ENCODE measurements around the gene ANKRD6.

The ANKRD6 gene

GRCh38 chr6:89475634-89476033, 42.7 kb downstream of the ANKRD6 start:
- DNase-seq = peak; percentile 12

GRCh38 chr6:89479897-89480296, 46.9 kb downstream of the ANKRD6 start:
- no peak for DNase-seq

- no peak for DNase-seq
These were observed 48.7 kb downstream of the ANKRD6 start for GRCh38 chr6:89481695-89482094.

GRCh38 chr6:89482126-89482525, 49.2 kb downstream of the ANKRD6 start:
- no peak for DNase-seq

GRCh38 chr6:89483111-89483720, 50.3 kb downstream of the ANKRD6 start:
- DNase-seq = peak; percentile 62

GRCh38 chr6:89485320-89485719, 52.4 kb downstream of the ANKRD6 start:
- no peak for DNase-seq

GRCh38 chr6:89487864-89488263, 54.9 kb downstream of the ANKRD6 start:
- DNase-seq = peak; percentile 83

GRCh38 chr6:89488438-89488837, 55.5 kb downstream of the ANKRD6 start:
- no peak for DNase-seq

- DNase-seq = peak; percentile 35
These were observed 56.1 kb downstream of the ANKRD6 start for GRCh38 chr6:89489078-89489477.

GRCh38 chr6:89492025-89492640, 59.2 kb downstream of the ANKRD6 start:
- DNase-seq = peak; percentile 97

- no peak for DNase-seq
These were observed 61.3 kb downstream of the ANKRD6 start for GRCh38 chr6:89494131-89494793.

- peak; percentile 28 for DNase-seq
These were observed 63.1 kb downstream of the ANKRD6 start for GRCh38 chr6:89495961-89496535.

GRCh38 chr6:89500611-89501010, 67.7 kb downstream of the ANKRD6 start:
- peak; percentile 91 for DNase-seq

GRCh38 chr6:89501222-89501621, 68.3 kb downstream of the ANKRD6 start:
- DNase-seq = no peak

GRCh38 chr6:89501753-89502152, 68.8 kb downstream of the ANKRD6 start:
- no peak for DNase-seq

- no peak for DNase-seq
These were observed 70.7 kb downstream of the ANKRD6 start for GRCh38 chr6:89503641-89504040.

GRCh38 chr6:89505847-89506246, 72.9 kb downstream of the ANKRD6 start:
- no peak for DNase-seq

GRCh38 chr6:89506716-89507617, 74.0 kb downstream of the ANKRD6 start:
- DNase-seq = peak; percentile 20

GRCh38 chr6:89508755-89509563, 76.0 kb downstream of the ANKRD6 start:
- peak; percentile 73 for DNase-seq

GRCh38 chr6:89509777-89510281, 76.9 kb downstream of the ANKRD6 start:
- peak; percentile 94 for DNase-seq

GRCh38 chr6:89510393-89510792, 77.4 kb downstream of the ANKRD6 start:
- no peak for DNase-seq
